Right atrium auricular region (tissue), 2 donors: ENCODE data around the gene TCERG1. TPM values are rescaled to one million over a fixed set of nuclear protein-coding genes. Genes with fewer than 3 reads are reported as not detected.
A peak's percentile ranks its signal among the peaks of the same experiment; 100 is the strongest.
"Not testable (repeated sequence)": the region's sequence is repeated elsewhere in the genome, so short reads cannot be mapped to it uniquely, and the experiment has no call there.

Experiments used
- DNase-seq: peaks from one replicate; pipeline ENCODE4 v3.0.0-alpha.2; 2019; ENCODE audit warnings: low spot score
- H3K27ac ChIP-seq, 2 donors: fragments of 200-600 bp; sonication (generic); 1 replicate in 1 of 2; 2 replicates in 1 of 2; pipeline ENCODE4 v1.5.1; 2016 to 2019
- H3K27me3 ChIP-seq, 2 donors: fragments of 200-600 bp; sonication (generic); one replicate each; pipeline versions ENCODE4 v1.5.1 to v1.6.0; 2017 to 2019
- H3K36me3 ChIP-seq: fragments of 200-600 bp; sonication (generic); one replicate; pipeline ENCODE4 v1.5.1; 2016
- H3K4me1 ChIP-seq, 2 donors: fragments of 200-600 bp; sonication (generic); one replicate each; pipeline versions ENCODE4 v1.5.1 to v1.6.0; 2017 to 2019
- H3K4me3 ChIP-seq, 2 donors: fragments of 200-600 bp; sonication (generic); 1 replicate in 1 of 2; 2 replicates in 1 of 2; pipeline ENCODE4 v1.5.1; 2017 to 2019; ENCODE audit warnings: mild to moderate bottlenecking in 1 of 2, moderate library complexity in 1 of 2
- H3K9me3 ChIP-seq, 2 donors: fragments of 200-600 bp; sonication (generic); one replicate each; pipeline ENCODE4 v1.5.1; 2019
- total RNA-seq, 2 donors: library from RNA; depleted of rRNA; stranded (reverse); fragments of >200 nt; gene quantifications; one replicate each; pipeline ENCODE4 v1.1.0, GENCODE V29; 2016
- TF ChIP-seq, protein P1 (sequence below), 2 donors: fragments of 200-600 bp; sonication (generic); IDR thresholded peaks; one replicate each; pipeline ENCODE4 v1.5.1; 2019; ENCODE audit warnings: antibody characterized with exemption in 2 of 2

The TCERG1 gene
- total RNA-seq, 2 donors from 2014 or later = 19.1 to 20.5 TPM

DNA sequence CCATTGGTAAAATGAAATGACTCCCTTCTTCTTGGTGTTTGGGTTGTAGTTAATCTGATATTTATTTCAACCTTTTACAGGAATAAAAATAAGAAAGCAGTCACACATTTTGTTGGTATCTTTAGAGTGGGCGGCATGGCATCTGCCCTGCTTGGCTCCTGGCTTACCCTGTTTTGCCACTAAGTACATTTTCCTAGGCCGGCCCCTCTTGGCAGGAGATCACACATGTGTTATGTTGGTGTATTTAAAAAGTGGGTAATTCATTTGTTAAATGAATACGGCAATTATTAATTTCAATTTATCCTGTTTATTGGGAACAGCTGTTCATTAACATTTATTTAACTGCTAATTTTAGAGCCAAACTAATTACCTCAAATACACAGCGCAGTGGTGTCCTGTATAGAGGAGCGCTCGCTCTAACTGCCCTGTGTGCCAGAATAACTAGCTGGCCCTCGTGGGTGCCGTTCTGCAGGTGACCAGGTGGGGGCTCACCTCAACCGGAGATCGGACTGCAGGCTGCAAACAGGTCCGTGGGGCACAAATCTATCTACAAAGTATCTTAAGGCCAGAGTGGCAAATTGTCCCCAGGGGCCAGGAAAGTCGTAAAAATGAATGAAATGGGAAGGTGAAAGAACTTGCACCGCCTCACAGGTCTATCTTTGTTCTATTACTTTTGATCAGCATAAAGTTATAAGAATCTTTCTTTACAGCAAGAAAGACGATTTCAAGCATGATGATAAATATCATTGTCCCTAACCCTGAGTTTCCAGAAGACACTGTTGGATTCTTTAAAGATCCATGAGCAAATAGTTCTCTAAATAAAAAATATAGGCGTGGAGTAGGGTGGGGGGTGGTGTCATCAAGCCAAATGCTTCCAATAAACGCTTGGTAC is 95.1 kb downstream of the TCERG1 start:
- TF ChIP-seq, protein P1, sequence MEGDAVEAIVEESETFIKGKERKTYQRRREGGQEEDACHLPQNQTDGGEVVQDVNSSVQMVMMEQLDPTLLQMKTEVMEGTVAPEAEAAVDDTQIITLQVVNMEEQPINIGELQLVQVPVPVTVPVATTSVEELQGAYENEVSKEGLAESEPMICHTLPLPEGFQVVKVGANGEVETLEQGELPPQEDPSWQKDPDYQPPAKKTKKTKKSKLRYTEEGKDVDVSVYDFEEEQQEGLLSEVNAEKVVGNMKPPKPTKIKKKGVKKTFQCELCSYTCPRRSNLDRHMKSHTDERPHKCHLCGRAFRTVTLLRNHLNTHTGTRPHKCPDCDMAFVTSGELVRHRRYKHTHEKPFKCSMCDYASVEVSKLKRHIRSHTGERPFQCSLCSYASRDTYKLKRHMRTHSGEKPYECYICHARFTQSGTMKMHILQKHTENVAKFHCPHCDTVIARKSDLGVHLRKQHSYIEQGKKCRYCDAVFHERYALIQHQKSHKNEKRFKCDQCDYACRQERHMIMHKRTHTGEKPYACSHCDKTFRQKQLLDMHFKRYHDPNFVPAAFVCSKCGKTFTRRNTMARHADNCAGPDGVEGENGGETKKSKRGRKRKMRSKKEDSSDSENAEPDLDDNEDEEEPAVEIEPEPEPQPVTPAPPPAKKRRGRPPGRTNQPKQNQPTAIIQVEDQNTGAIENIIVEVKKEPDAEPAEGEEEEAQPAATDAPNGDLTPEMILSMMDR (IDR thresholded peaks at IDR 0.05) = peak; percentile 55 to 86
- H3K27ac ChIP-seq = no peak overlapping the region
- H3K36me3 ChIP-seq = no peaks in the 10 kb centered on the region
- DNase-seq = peak; percentile 72
- H3K4me1 ChIP-seq = no peaks in the 10 kb centered on the region
- H3K27me3 ChIP-seq = no peaks in the 10 kb centered on the region
- no peak overlapping the region for H3K4me3 ChIP-seq
- H3K9me3 ChIP-seq = no peaks in the 10 kb centered on the region

DNA sequence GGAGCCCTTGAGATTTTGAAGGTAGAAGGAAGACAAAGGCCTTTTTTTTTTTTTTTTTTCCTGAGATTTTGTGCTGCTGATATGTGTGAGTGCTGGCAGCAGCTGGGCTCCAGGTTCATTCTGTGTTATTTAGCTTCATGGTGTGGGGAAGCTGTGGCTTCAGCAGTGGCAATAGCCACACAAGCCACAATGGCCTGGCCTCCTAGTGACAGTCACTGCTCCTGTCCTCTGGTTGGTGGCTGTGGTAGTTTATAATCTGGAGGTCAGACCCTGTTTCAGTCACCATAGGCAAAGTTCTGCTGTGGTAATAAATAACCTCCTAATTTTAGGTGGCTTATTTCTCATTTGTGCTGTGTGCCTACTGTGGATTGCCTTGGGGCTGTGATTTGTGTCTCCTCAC is 97.1 kb downstream of the TCERG1 start:
- no peaks in the 10 kb centered on the region for H3K9me3 ChIP-seq
- no peak for DNase-seq
- H3K4me1 ChIP-seq = no peaks in the 10 kb centered on the region
- H3K27ac ChIP-seq = no peak overlapping the region
- TF ChIP-seq, protein P1 (IDR thresholded peaks at IDR 0.05) = no peak
- H3K36me3 ChIP-seq = no peaks in the 10 kb centered on the region
- no peak overlapping the region for H3K4me3 ChIP-seq
- H3K27me3 ChIP-seq = no peaks in the 10 kb centered on the region

DNA sequence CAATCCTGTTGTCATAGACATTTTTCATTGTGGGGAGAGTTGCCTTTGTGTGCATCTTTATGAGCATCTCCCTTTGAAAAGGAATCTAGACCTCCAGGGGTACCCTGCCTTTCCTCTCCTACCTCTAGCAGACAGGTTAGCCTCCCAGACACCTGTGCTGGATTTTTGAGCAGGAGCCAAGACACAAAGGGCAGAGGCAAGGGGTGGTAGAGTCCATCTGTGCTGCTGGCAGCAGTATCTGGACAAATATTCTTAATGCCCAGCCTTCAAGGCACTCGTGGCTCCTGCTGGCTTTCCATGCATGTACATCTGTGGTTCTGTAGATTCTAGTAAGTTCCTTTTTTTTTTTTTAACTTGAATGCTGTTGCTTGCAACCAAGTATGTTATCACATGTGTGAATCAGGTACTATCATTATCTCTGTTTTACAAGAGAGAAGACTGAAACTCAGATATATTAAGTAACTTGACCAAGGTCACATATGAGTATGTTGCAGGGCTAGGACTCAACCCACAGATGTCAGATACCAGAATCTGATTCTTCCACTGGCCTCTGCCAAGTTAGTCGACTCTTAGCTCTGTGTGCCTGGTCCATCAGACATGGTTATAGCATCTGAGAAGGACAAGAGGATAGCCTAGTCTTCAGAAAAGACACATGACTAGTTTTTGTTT is 101.8 kb downstream of the TCERG1 start:
- no peaks in the 10 kb centered on the region for H3K36me3 ChIP-seq
- DNase-seq = no peak
- H3K9me3 ChIP-seq = no peaks in the 10 kb centered on the region
- H3K4me1 ChIP-seq = no peaks in the 10 kb centered on the region
- no peak overlapping the region for H3K27ac ChIP-seq
- H3K4me3 ChIP-seq = no peak overlapping the region
- TF ChIP-seq, protein P1 (IDR thresholded peaks at IDR 0.05) = no peak
- no peaks in the 10 kb centered on the region for H3K27me3 ChIP-seq

DNA sequence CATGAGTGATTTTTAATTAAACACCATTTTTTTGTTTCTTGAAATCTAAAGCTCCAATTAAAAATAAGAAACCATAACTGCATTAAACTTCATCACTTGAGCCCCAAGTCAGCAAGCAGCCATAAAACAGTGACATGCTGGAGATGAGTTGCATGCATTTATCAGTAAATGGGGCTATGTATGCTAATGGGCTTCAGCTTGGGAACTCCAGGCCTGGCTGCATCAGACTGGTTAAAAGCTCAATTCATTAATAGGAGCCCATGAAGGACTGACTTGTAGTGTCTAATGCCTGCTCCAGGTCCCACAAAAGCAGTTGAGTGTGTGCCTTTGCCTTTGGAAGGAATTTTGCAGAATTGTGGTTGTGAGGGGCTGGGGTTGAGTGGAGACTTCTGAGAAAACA is 102.5 kb downstream of the TCERG1 start:
- H3K4me3 ChIP-seq = no peak overlapping the region
- TF ChIP-seq, protein P1 (IDR thresholded peaks at IDR 0.05) = no peak
- no peaks in the 10 kb centered on the region for H3K27me3 ChIP-seq
- H3K4me1 ChIP-seq = no peaks in the 10 kb centered on the region
- no peak for DNase-seq
- no peak overlapping the region for H3K27ac ChIP-seq
- no peaks in the 10 kb centered on the region for H3K36me3 ChIP-seq
- no peaks in the 10 kb centered on the region for H3K9me3 ChIP-seq

DNA sequence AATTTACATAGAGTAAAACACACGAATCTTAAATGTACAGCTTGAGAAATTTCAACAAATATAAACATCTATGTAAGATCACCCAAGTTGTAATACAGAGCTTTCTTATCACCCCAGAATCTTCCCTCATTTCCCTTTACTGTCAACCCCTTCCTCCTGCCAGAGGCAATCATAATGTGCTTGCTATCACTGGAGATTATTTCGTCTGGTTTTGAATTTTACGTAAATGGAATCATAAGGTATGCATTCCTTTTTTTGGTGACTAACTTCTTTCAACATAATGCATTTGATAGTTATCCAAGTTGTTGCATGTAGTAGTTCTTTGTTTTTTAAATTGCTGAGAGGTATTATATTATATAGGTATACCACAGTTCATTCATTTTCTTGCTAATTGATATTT is 106.3 kb downstream of the TCERG1 start:
- Histone ChIP-seq H3K27me3 (no peaks in the 10 kb centered on the region), H3K36me3 (no peaks in the 10 kb centered on the region), H3K9me3 (no peaks in the 10 kb centered on the region), H3K27ac (no peak overlapping the region), H3K4me1 (no peaks in the 10 kb centered on the region), H3K4me3 (no peak overlapping the region)
- TF ChIP-seq, protein P1 (IDR thresholded peaks at IDR 0.05) = no peak
- DNase-seq = no peak

DNA sequence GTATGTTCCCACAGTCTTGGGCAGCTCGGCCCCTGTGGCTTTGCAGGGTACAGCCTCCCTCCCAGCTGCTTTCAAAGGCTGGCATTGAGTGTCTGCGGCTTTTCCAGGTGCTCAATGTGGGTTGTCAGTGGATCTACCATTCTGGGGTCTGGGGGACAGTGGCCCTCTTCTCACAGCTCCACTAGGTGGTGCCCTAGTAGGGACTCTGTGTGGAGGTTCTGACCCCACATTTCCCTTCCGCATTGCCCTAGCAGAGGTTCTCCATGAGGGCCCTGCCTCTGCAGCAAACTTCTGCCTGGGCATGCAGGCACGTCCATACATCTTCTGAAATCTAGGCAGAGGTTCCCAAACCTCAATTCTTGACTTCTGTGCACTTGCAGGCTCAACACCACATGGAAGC is 109.8 kb downstream of the TCERG1 start:
- H3K27me3 ChIP-seq, H3K9me3 ChIP-seq, H3K27ac ChIP-seq, H3K4me1 ChIP-seq, H3K36me3 ChIP-seq, DNase-seq, H3K4me3 ChIP-seq: not testable (repeated sequence)
